H1 (cell line): ENCODE measurements around the gene MID2. TPM values are rescaled to one million over a fixed set of nuclear protein-coding genes. Genes with fewer than 3 reads are reported as not detected.

Experiments used
- CTCF ChIA-PET: fragments of 300-600 bp; sonication (Branson Sonifier 250); formaldehyde crosslinking; loops from one replicate; lab custom pipeline; 2021; ENCODE audit not compliant: partially characterized antibody; lab: Charles Lee
- POLR2A ChIA-PET: fragments of 300-600 bp; sonication (Branson Sonifier 250); formaldehyde crosslinking; loops from one replicate; lab custom pipeline; 2021; ENCODE audit warnings: inconsistent platforms; ENCODE audit not compliant: partially characterized antibody; lab: Charles Lee
- DNase-seq, 2 experiments: peaks; one replicate each; pipeline versions ENCODE4 v3.0.0 to v3.0.0-alpha.2; 2010 to 2022; ENCODE audit warnings: low spot score in 2 of 2, low read depth in 1 of 2, mixed read lengths in 1 of 2
- FAIRE-seq: peaks from 2 replicates; lab custom pipeline; 2011; peaks lifted over from hg19 to GRCh38; lab: Jason Lieb, UNC
- H2AFZ ChIP-seq: 2 replicates; pipeline ENCODE4 v1.8.1; 2012; ENCODE audit warnings: low read length, inconsistent platforms
- H2AK5ac ChIP-seq: 2 replicates; pipeline ENCODE4 v1.6.1; 2013; ENCODE audit warnings: low read depth, low read length
- H2BK120ac ChIP-seq: replicated peaks from 2 replicates; pipeline ENCODE3; 2013; ENCODE audit warnings: low read depth, low read length, inconsistent platforms
- H2BK12ac ChIP-seq: 2 replicates; pipeline ENCODE4 v1.6.1; 2013; ENCODE audit warnings: low read depth, low read length
- H2BK15ac ChIP-seq: 2 replicates; pipeline ENCODE4 v1.6.1; 2013; ENCODE audit warnings: low read length
- H2BK20ac ChIP-seq: 2 replicates; pipeline ENCODE4 v1.6.1; 2013; ENCODE audit warnings: low read length
- H2BK5ac ChIP-seq: 2 replicates; pipeline ENCODE4 v1.6.1; 2013; ENCODE audit warnings: low read depth, low read length
- H3K14ac ChIP-seq: 2 replicates; pipeline ENCODE4 v1.6.1; 2013; ENCODE audit warnings: inconsistent platforms; ENCODE audit not compliant: insufficient read length
- H3K18ac ChIP-seq: 2 replicates; pipeline ENCODE4 v1.6.1; 2013; ENCODE audit warnings: low read length; ENCODE audit errors: extremely low read depth
- H3K23ac ChIP-seq: 2 replicates; pipeline ENCODE4 v1.6.1; 2013; ENCODE audit warnings: inconsistent platforms; ENCODE audit not compliant: insufficient read length
- H3K23me2 ChIP-seq: 2 replicates; pipeline ENCODE4 v1.6.1; 2013; ENCODE audit warnings: low read depth, low read length
- H3K27ac ChIP-seq: 2 replicates; pipeline ENCODE4 v1.6.1; 2011; ENCODE audit warnings: low read depth, low read length, inconsistent platforms
- H3K27me3 ChIP-seq, 4 experiments: replicated peaks in 1 of 4; 1 replicate in 1 of 4; 2 replicates in 3 of 4; pipeline versions ENCODE4 v1.6.1 to v1.8.1; 2011 to 2013; ENCODE audit warnings: low read length in 3 of 4, mild to moderate bottlenecking in 3 of 4, inconsistent platforms in 2 of 4, mixed read lengths in 2 of 4, moderate library complexity in 1 of 4; ENCODE audit not compliant: control insufficient read depth in 3 of 4, insufficient read depth in 3 of 4; ENCODE audit errors: extremely low read depth in 1 of 4
- H3K36me3 ChIP-seq, 4 experiments: 2 replicates each; pipeline versions ENCODE4 v1.6.1 to v1.8.1; 2011 to 2013; ENCODE audit warnings: mild to moderate bottlenecking in 4 of 4, low read length in 3 of 4, moderate library complexity in 2 of 4, control low read depth in 1 of 4, inconsistent platforms in 1 of 4; ENCODE audit not compliant: insufficient read depth in 4 of 4, control insufficient read depth in 2 of 4
- H3K4ac ChIP-seq: replicated peaks from 2 replicates; pipeline ENCODE3; 2013; ENCODE audit warnings: low read length, low read depth, mixed read lengths, inconsistent platforms; ENCODE audit not compliant: insufficient read length
- H3K4me1 ChIP-seq, 4 experiments: replicated peaks in 1 of 4; 1 replicate in 1 of 4; 2 replicates in 3 of 4; pipeline versions ENCODE4 v1.6.1 to v1.8.1; 2011 to 2013; ENCODE audit warnings: low read length in 3 of 4, inconsistent platforms in 2 of 4, mixed read lengths in 1 of 4; ENCODE audit not compliant: insufficient read depth in 4 of 4, control insufficient read depth in 3 of 4
- H3K4me2 ChIP-seq, 2 experiments: 2 replicates each; pipeline versions ENCODE4 v1.6.1 to v1.8.1; 2011 to 2013; ENCODE audit warnings: low read depth in 2 of 2, low read length in 2 of 2, control low read depth in 1 of 2, inconsistent platforms in 1 of 2, mild to moderate bottlenecking in 1 of 2; ENCODE audit not compliant: insufficient read depth in 1 of 2
- H3K4me3 ChIP-seq, 4 experiments: fragments of 200-600, 300-600 bp in 1 of 4; sonication (generic), shearing (Covaris generic), sonication (Bioruptor Twin) in 1 of 4; 2 replicates each; pipeline versions ENCODE4 v1.5.1 to v1.8.1; 2011 to 2016; ENCODE audit warnings: low read length in 4 of 4, low read depth in 3 of 4, control low read depth in 2 of 4, inconsistent platforms in 2 of 4, mild to moderate bottlenecking in 2 of 4, mixed read lengths in 1 of 4, moderate library complexity in 1 of 4; ENCODE audit not compliant: insufficient read depth in 2 of 4; ENCODE audit errors: extremely low read depth in 1 of 4
- H3K56ac ChIP-seq: replicated peaks from 2 replicates; pipeline ENCODE3; 2013; ENCODE audit warnings: low read depth, mild to moderate bottlenecking, mixed read lengths, low read length, inconsistent platforms; ENCODE audit not compliant: insufficient read length
- H3K79me1 ChIP-seq: 2 replicates; pipeline ENCODE4 v1.6.1; 2013; ENCODE audit warnings: low read depth, low read length, control low read depth
- H3K79me2 ChIP-seq, 2 experiments: 2 replicates each; pipeline versions ENCODE4 v1.6.1 to v1.8.1; 2012 to 2013; ENCODE audit warnings: low read length in 2 of 2, mild to moderate bottlenecking in 2 of 2, inconsistent platforms in 1 of 2; ENCODE audit not compliant: insufficient read depth in 2 of 2, control insufficient read depth in 1 of 2
- H3K9ac ChIP-seq, 4 experiments: replicated peaks in 1 of 4; 1 replicate in 1 of 4; 2 replicates in 3 of 4; pipeline versions ENCODE4 v1.6.1 to v1.8.1; 2011 to 2013; ENCODE audit warnings: low read depth in 3 of 4, low read length in 3 of 4, control low read depth in 2 of 4, mild to moderate bottlenecking in 2 of 4, moderate library complexity in 2 of 4, inconsistent platforms in 1 of 4; ENCODE audit errors: extremely low read depth in 1 of 4
- H3K9me3 ChIP-seq, 2 experiments: 2 replicates each; pipeline versions ENCODE4 v1.6.1 to v1.8.1; 2012 to 2013; ENCODE audit warnings: mild to moderate bottlenecking in 2 of 2, moderate library complexity in 2 of 2, control low read depth in 1 of 2, inconsistent platforms in 1 of 2, low read depth in 1 of 2, low read length in 1 of 2, mixed read lengths in 1 of 2; ENCODE audit not compliant: insufficient read depth in 2 of 2
- H4K20me1 ChIP-seq, 2 experiments: replicated peaks in 1 of 2; 2 replicates each; pipeline versions ENCODE3 to v1.8.1; 2011 to 2013; ENCODE audit warnings: inconsistent platforms in 2 of 2, low read length in 2 of 2, mild to moderate bottlenecking in 1 of 2; ENCODE audit not compliant: insufficient read depth in 2 of 2, control insufficient read depth in 1 of 2
- H4K5ac ChIP-seq: 2 replicates; pipeline ENCODE4 v1.6.1; 2013; ENCODE audit warnings: low read length, low read depth, mixed read lengths, inconsistent platforms; ENCODE audit not compliant: insufficient read length
- H4K8ac ChIP-seq: 2 replicates; pipeline ENCODE4 v1.8.0; 2013; ENCODE audit warnings: mild to moderate bottlenecking, moderate library complexity, low read length, inconsistent platforms; ENCODE audit not compliant: insufficient read depth; ENCODE audit errors: extremely low read depth
- H4K91ac ChIP-seq: replicated peaks from 2 replicates; pipeline ENCODE3; 2013; ENCODE audit warnings: low read length, mixed read lengths, inconsistent platforms; ENCODE audit not compliant: insufficient read length
- GTF2F1 ChIP-seq: IDR thresholded peaks from 2 replicates; pipeline ENCODE4 v1.6.1; 2012; ENCODE audit warnings: low read depth, low read length, improper control_type of control experiment, borderline replicate concordance
- HDAC6 ChIP-seq: IDR thresholded peaks from one replicate; pipeline ENCODE4 v1.7.1; 2012; ENCODE audit warnings: low read depth, mild to moderate bottlenecking, inconsistent platforms, low read length, moderate library complexity
- JUND ChIP-seq: IDR thresholded peaks from 2 replicates; pipeline ENCODE4 v1.6.1; 2011; ENCODE audit warnings: mild to moderate bottlenecking, improper control_type of control experiment, low read length
- MAFK ChIP-seq: IDR thresholded peaks from 2 replicates; pipeline ENCODE4 v1.6.1; 2012; ENCODE audit warnings: low read depth, mild to moderate bottlenecking, improper control_type of control experiment, low read length
- RAD21 ChIP-seq, 2 experiments: IDR thresholded peaks in 1 of 2; conservative IDR thresholded peaks in 1 of 2; 2 replicates each; pipeline ENCODE4 v1.6.1; 2011; ENCODE audit warnings: low read depth in 2 of 2, low read length in 2 of 2, improper control_type of control experiment in 1 of 2, inconsistent platforms in 1 of 2, mild to moderate bottlenecking in 1 of 2, moderate library complexity in 1 of 2
- WGBS, 2 experiments: shearing (Covaris generic) in 1 of 2; methylation state at CpG; one replicate each; pipeline versions ENCODE4 v1.1.6 to v1.1.7; 2013 to 2015; ENCODE audit warnings: low lambda C conversion rate in 2 of 2, mixed read lengths in 2 of 2, inconsistent platforms in 1 of 2, low coverage in 1 of 2, missing lambda C conversion rate in 1 of 2; ENCODE audit not compliant: insufficient replicate concordance in 2 of 2, insufficient coverage in 1 of 2, insufficient read length in 1 of 2; ENCODE audit errors: extremely low coverage in 1 of 2, missing lambda C conversion rate in 1 of 2; 5-methylcytosine and 5-hydroxymethylcytosine counted together
- polyA plus RNA-seq, 7 experiments: library from polyadenylated mRNA; depleted of rRNA in 3 of 7; stranded (reverse) in 5 of 7; unstranded in 2 of 7; fragments of >200 nt in 5 of 7; fragments of 200-250 nt in 2 of 7; gene quantifications; 1 replicate in 5 of 7; 2 replicates in 1 of 7; 4 replicates in 1 of 7; pipeline versions ENCODE4 v1.2.1 to v1.2.3, GENCODE V29; 2011 to 2013; ENCODE audit warnings: missing spikeins in 2 of 7, mixed read lengths in 2 of 7
- total RNA-seq: library from RNA; stranded (reverse); fragmentation: NEBNext Ultra II Directional; extraction: Animal tissue kit (Norgen Biotek cat#: 25700); gene quantifications from 2 replicates; pipeline ENCODE4 v1.2.1, GENCODE V29; 2021
- TF ChIP-seq, protein P1 (sequence below): IDR thresholded peaks from 2 replicates; pipeline ENCODE4 v1.6.1; 2012; ENCODE audit warnings: inconsistent platforms

Gene MID2
- total and polyA plus RNA-seq, 2 of the 8 experiments (the other 6 are each of a cell fraction or from before 2014, with no cell fraction given): 0.98 to 1.7 TPM

DNA sequence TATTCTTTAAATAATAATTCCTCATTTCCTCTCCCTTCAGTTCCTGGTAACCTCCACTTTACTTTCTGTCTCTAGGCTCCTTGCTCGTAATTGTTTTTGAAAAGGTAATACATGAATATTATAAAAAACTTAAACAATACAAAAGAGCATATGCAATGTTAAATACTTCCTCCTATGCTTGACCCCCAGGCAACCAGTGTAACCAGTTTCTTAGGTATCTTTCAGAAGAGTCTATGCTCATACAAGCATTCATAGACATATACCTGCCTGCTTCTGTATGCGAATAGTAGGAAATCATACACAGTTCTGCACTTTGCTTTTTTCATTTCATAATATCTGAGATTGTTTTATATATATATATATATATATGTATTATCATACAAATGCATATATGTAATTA, 2.6 kb upstream of the MID2 start:
- H2BK15ac ChIP-seq: no peak overlapping the region
- no peak for FAIRE-seq
- H2AFZ ChIP-seq: no peak overlapping the region
- no peak overlapping the region for H3K4me2 ChIP-seq
- no peaks in the 10 kb centered on the region for H3K79me1 ChIP-seq
- H3K18ac ChIP-seq: no peak overlapping the region
- no peaks in the 10 kb centered on the region for H4K20me1 ChIP-seq
- H3K23me2 ChIP-seq: peaks cover 5% of the 10 kb centered on the region; the same call in 1 of the 2 replicates
- ChIA-PET POLR2A (no interaction called here), CTCF (no interaction called here)
- H4K8ac ChIP-seq: no peak overlapping the region
- no peak overlapping the region for H2BK120ac ChIP-seq
- H3K4me1 ChIP-seq: no peaks in the 10 kb centered on the region
- H3K14ac ChIP-seq: no peak overlapping the region
- H3K56ac ChIP-seq: no peak overlapping the region
- H2AK5ac ChIP-seq: no peak overlapping the region
- WGBS, 2 experiments: 85% methylated on average over 2 of the region's 2 CpGs; no CpG with 5 or more reads in 1 of the 2 experiments
- no peak overlapping the region for H4K5ac ChIP-seq
- no peak overlapping the region for H3K23ac ChIP-seq
- TF ChIP-seq, protein P1, sequence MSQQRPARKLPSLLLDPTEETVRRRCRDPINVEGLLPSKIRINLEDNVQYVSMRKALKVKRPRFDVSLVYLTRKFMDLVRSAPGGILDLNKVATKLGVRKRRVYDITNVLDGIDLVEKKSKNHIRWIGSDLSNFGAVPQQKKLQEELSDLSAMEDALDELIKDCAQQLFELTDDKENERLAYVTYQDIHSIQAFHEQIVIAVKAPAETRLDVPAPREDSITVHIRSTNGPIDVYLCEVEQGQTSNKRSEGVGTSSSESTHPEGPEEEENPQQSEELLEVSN: no peak
- TF ChIP-seq HDAC6 (no peak), GTF2F1 (no peak), JUND (no peak), RAD21 (IDR thresholded peaks at IDR 0.05 in 1 of 2, conservative IDR thresholded peaks at IDR 0.05 in 1 of 2; ENCODE audit: low read depth in 2 of 2, low read length in 2 of 2) (no peak), MAFK (no peak)
- no peak overlapping the region for H3K9ac ChIP-seq
- H3K79me2 ChIP-seq: no peaks in the 10 kb centered on the region
- peaks cover 4 to 12% (median 9%) of the 10 kb centered on the region in 4 experiments for H3K27me3 ChIP-seq
- H3K9me3 ChIP-seq: peaks cover 9 to 16% of the 10 kb centered on the region in 2 experiments; a peak in 3 of 4 replicates
- no peak overlapping the region for H3K4ac ChIP-seq
- no peak for DNase-seq
- no peak overlapping the region for H2BK12ac ChIP-seq
- no peak overlapping the region for H2BK20ac ChIP-seq
- no peak overlapping the region for H4K91ac ChIP-seq
- no peak overlapping the region for H3K4me3 ChIP-seq
- no peak overlapping the region for H3K27ac ChIP-seq
- H2BK5ac ChIP-seq: no peak overlapping the region
- H3K36me3 ChIP-seq: no peaks in the 10 kb centered on the region
